ENCODE data around the gene PCDHGC5.

GRCh38 chr5:141492168-141492885 lies 3.4 kb downstream of the PCDHGC5 start:
- TF ChIP-seq CTCF (conservative IDR thresholded peaks at IDR 0.05 in 1 of 2, IDR thresholded peaks at IDR 0.05 in 1 of 2; ENCODE audit: extremely low read depth in 1 of 2, insufficient read depth in 1 of 2, low read depth in 1 of 2, low read length in 2 of 2) (no peak), EZH2 (IDR thresholded peaks at IDR 0.05; ENCODE audit: borderline replicate concordance, low read length) (no peak)
